ENCODE measurements around the gene L3MBTL3.

The L3MBTL3 gene

GRCh38 chr6:130009146-130009545 is 9.2 kb upstream of the L3MBTL3 start (continued):
- TF ChIP-seq POU6F1 (CRISPR knock-in tag; IDR thresholded peaks at IDR 0.05; ENCODE audit: borderline replicate concordance, low read depth), result no peak
- TF ChIP-seq TCF4 (CRISPR knock-in tag; IDR thresholded peaks at IDR 0.05; ENCODE audit: borderline replicate concordance), result no peak
- no peak for TF ChIP-seq ZFP30 (CRISPR knock-in tag; IDR thresholded peaks at IDR 0.05)
- TF ChIP-seq GLIS3 (CRISPR knock-in tag; IDR thresholded peaks at IDR 0.05), result no peak
- TF ChIP-seq OSR1 (CRISPR knock-in tag; IDR thresholded peaks at IDR 0.05), result no peak
- TF ChIP-seq ZNF70 (CRISPR knock-in tag; IDR thresholded peaks at IDR 0.05), result no peak
- TF ChIP-seq SNAI2 (CRISPR knock-in tag; IDR thresholded peaks at IDR 0.05), result no peak
- no peak for TF ChIP-seq ZFP3 (CRISPR knock-in tag; IDR thresholded peaks at IDR 0.05)
- no peak for TF ChIP-seq CSDC2 (CRISPR knock-in tag; IDR thresholded peaks at IDR 0.05)
- TF ChIP-seq CREB5 (CRISPR knock-in tag; IDR thresholded peaks at IDR 0.05; ENCODE audit: low read depth), result no peak

- ATAC-seq, result no peak
- no peak for TF ChIP-seq ZFP30 (CRISPR knock-in tag; IDR thresholded peaks at IDR 0.05)
- no peak for TF ChIP-seq POU6F1 (CRISPR knock-in tag; IDR thresholded peaks at IDR 0.05; ENCODE audit: borderline replicate concordance, low read depth)
- no peak for TF ChIP-seq TOX (CRISPR knock-in tag; IDR thresholded peaks at IDR 0.05; ENCODE audit: borderline replicate concordance)
- no peak for TF ChIP-seq ESRRG (CRISPR knock-in tag; IDR thresholded peaks at IDR 0.05)
- TF ChIP-seq PATZ1 (CRISPR knock-in tag; IDR thresholded peaks at IDR 0.05; ENCODE audit: borderline replicate concordance), result no peak
- no peak for TF ChIP-seq BACH2 (CRISPR knock-in tag; IDR thresholded peaks at IDR 0.05; ENCODE audit: borderline replicate concordance)
- TF ChIP-seq CREB5 (CRISPR knock-in tag; IDR thresholded peaks at IDR 0.05; ENCODE audit: low read depth), result no peak
- TF ChIP-seq OSR1 (CRISPR knock-in tag; IDR thresholded peaks at IDR 0.05), result no peak
- TF ChIP-seq TCF4 (CRISPR knock-in tag; IDR thresholded peaks at IDR 0.05; ENCODE audit: borderline replicate concordance), result no peak
- no peak for TF ChIP-seq CSRNP3 (CRISPR knock-in tag; IDR thresholded peaks at IDR 0.05)
- no peak for TF ChIP-seq ISL1 (CRISPR knock-in tag; IDR thresholded peaks at IDR 0.05)
- no peak for TF ChIP-seq CSDC2 (CRISPR knock-in tag; IDR thresholded peaks at IDR 0.05)
- no peak for TF ChIP-seq ZNF8 (CRISPR knock-in tag; IDR thresholded peaks at IDR 0.05)
- TF ChIP-seq RARB (CRISPR knock-in tag; IDR thresholded peaks at IDR 0.05), result no peak
- no peak for TF ChIP-seq ARNTL (CRISPR knock-in tag; IDR thresholded peaks at IDR 0.05; ENCODE audit: borderline replicate concordance, low read depth)
- TF ChIP-seq ZNF70 (CRISPR knock-in tag; IDR thresholded peaks at IDR 0.05), result no peak
- no peak for TF ChIP-seq ZFP3 (CRISPR knock-in tag; IDR thresholded peaks at IDR 0.05)
- no peak for TF ChIP-seq SNAI2 (CRISPR knock-in tag; IDR thresholded peaks at IDR 0.05)
These were observed 8.0 kb upstream of the L3MBTL3 start for GRCh38 chr6:130010387-130010786.

- ATAC-seq, result no peak
- no peak for TF ChIP-seq OSR1 (CRISPR knock-in tag; IDR thresholded peaks at IDR 0.05)
- no peak for TF ChIP-seq PPARA (CRISPR knock-in tag; IDR thresholded peaks at IDR 0.05; ENCODE audit: borderline replicate concordance)
- no peak for TF ChIP-seq SNAI2 (CRISPR knock-in tag; IDR thresholded peaks at IDR 0.05)
- TF ChIP-seq GLIS3 (CRISPR knock-in tag; IDR thresholded peaks at IDR 0.05), result no peak
- TF ChIP-seq POU6F1 (CRISPR knock-in tag; IDR thresholded peaks at IDR 0.05; ENCODE audit: borderline replicate concordance, low read depth), result no peak
- TF ChIP-seq PATZ1 (CRISPR knock-in tag; IDR thresholded peaks at IDR 0.05; ENCODE audit: borderline replicate concordance), result no peak
- no peak for TF ChIP-seq ZNF70 (CRISPR knock-in tag; IDR thresholded peaks at IDR 0.05)
- TF ChIP-seq BACH2 (CRISPR knock-in tag; IDR thresholded peaks at IDR 0.05; ENCODE audit: borderline replicate concordance), result no peak
- no peak for TF ChIP-seq ZC3H10 (CRISPR knock-in tag; IDR thresholded peaks at IDR 0.05)
- no peak for TF ChIP-seq ZFP3 (CRISPR knock-in tag; IDR thresholded peaks at IDR 0.05)
These were observed 5.7 kb upstream of the L3MBTL3 start for GRCh38 chr6:130012728-130013127.
